HG02571 (cell line): ENCODE results near the gene BABAM2.
"Not testable (repeated sequence)": the region's sequence is repeated elsewhere in the genome, so short reads cannot be mapped to it uniquely, and the experiment has no call there.

Source experiments
- ATAC-seq: cut with Tn5 transposase; IDR thresholded peaks from one replicate; pipeline ENCODE4 v1.9.1; 2021; ENCODE audit warnings: mild to moderate bottlenecking, moderate library complexity; ENCODE audit not compliant: unreplicated experiment

Gene BABAM2

GRCh38 chr2:28098501-28099225, 208.1 kb downstream of the BABAM2 start:
- ATAC-seq: no peak

GRCh38 chr2:28101123-28101522, 210.6 kb downstream of the BABAM2 start:
- ATAC-seq: no peak

GRCh38 chr2:28101892-28102291, 211.4 kb downstream of the BABAM2 start:
- ATAC-seq: no peak

- ATAC-seq: no peak
Measured at GRCh38 chr2:28102455-28102874, 211.9 kb downstream of the BABAM2 start.

- ATAC-seq: no peak
Measured at GRCh38 chr2:28103611-28104010, 213.1 kb downstream of the BABAM2 start.

GRCh38 chr2:28108143-28108542, 217.6 kb downstream of the BABAM2 start:
- ATAC-seq: no peak

- ATAC-seq: not testable (repeated sequence)
Measured at GRCh38 chr2:28113771-28114170, 223.2 kb downstream of the BABAM2 start.

GRCh38 chr2:28117104-28117596, 226.6 kb downstream of the BABAM2 start:
- ATAC-seq: no peak

GRCh38 chr2:28119631-28120030, 229.1 kb downstream of the BABAM2 start:
- no peak for ATAC-seq

GRCh38 chr2:28128281-28128950, 237.9 kb downstream of the BABAM2 start:
- no peak for ATAC-seq

GRCh38 chr2:28129955-28130695, 239.6 kb downstream of the BABAM2 start:
- no peak for ATAC-seq

GRCh38 chr2:28133778-28134177, 243.2 kb downstream of the BABAM2 start:
- no peak for ATAC-seq

GRCh38 chr2:28134262-28134812, 243.8 kb downstream of the BABAM2 start:
- ATAC-seq: no peak

GRCh38 chr2:28134857-28135256, 244.3 kb downstream of the BABAM2 start:
- no peak for ATAC-seq

- ATAC-seq: no peak
Measured at GRCh38 chr2:28135324-28135723, 244.8 kb downstream of the BABAM2 start.

- ATAC-seq: no peak
Measured at GRCh38 chr2:28135799-28136198, 245.3 kb downstream of the BABAM2 start.

- ATAC-seq: no peak
Measured at GRCh38 chr2:28136556-28136955, 246.0 kb downstream of the BABAM2 start.

GRCh38 chr2:28137221-28137620, 246.7 kb downstream of the BABAM2 start:
- no peak for ATAC-seq

- no peak for ATAC-seq
Measured at GRCh38 chr2:28142386-28142785, 251.9 kb downstream of the BABAM2 start.

- no peak for ATAC-seq
Measured at GRCh38 chr2:28148000-28148399, 257.5 kb downstream of the BABAM2 start.

GRCh38 chr2:28148566-28148965, 258.0 kb downstream of the BABAM2 start:
- ATAC-seq: no peak
